ENCODE results near the gene CDH13.

Gene CDH13

GRCh38 chr16:82612263-82612662 lies 14.5 kb upstream of the CDH13 start:
- Histone ChIP-seq H4K12ac (ENCODE audit: low read depth, low read length) (no peak overlapping the region), H2BK5ac (ENCODE audit: low read depth, low read length, poor library complexity) (no peak overlapping the region), H4K91ac (ENCODE audit: low read depth, low read length) (no peak overlapping the region), H3K4ac (ENCODE audit: low read depth, low read length) (no peak overlapping the region), H2BK12ac (ENCODE audit: low read length) (no peak overlapping the region), H2BK120ac (ENCODE audit: insufficient read depth, low read length, poor library complexity) (no peak overlapping the region), H3K4me2 (ENCODE audit: low read length) (no peak overlapping the region), H3K9me3 (ENCODE audit: insufficient read depth, low read depth, low read length) (no peaks in the 10 kb centered on the region), H3K79me1 (ENCODE audit: low read length) (no peaks in the 10 kb centered on the region), H3K4me3 (ENCODE audit: low read depth, low read length) (no peak overlapping the region), H3K4me1 (ENCODE audit: control insufficient read depth in 1 of 2, insufficient read depth in 2 of 2, low read length in 2 of 2) (no peaks in the 10 kb centered on the region), H3K9ac (ENCODE audit: low read length) (no peak overlapping the region), H2AK5ac (ENCODE audit: low read length) (no peak overlapping the region), H3K79me2 (ENCODE audit: control insufficient read depth, insufficient read depth, low read length, poor library complexity) (no peaks in the 10 kb centered on the region), H3K18ac (ENCODE audit: low read length) (no peak overlapping the region), H3K27ac (ENCODE audit: low read depth, low read length) (no peak overlapping the region), H3K27me3 (ENCODE audit: insufficient read depth, low read length) (no peaks in the 10 kb centered on the region), H2AFZ (ENCODE audit: insufficient read depth, low read length, poor library complexity) (no peak overlapping the region), H3K23ac (ENCODE audit: low read length) (no peak overlapping the region), H3K36me3 (ENCODE audit: control insufficient read depth in 1 of 2, insufficient read depth in 2 of 2, low read length in 2 of 2) (no peaks in the 10 kb centered on the region), H3K14ac (ENCODE audit: low read length) (no peak overlapping the region), H4K8ac (ENCODE audit: low read depth, low read length) (no peak overlapping the region)
- WGBS (ENCODE audit: extremely low coverage, insufficient coverage, insufficient read length): no CpG with 5 or more reads among the region's 3 CpGs
- no peak for DNase-seq

GRCh38 chr16:82616356-82616755 lies 10.4 kb upstream of the CDH13 start:
- no peak overlapping the region for H3K4ac ChIP-seq (ENCODE audit: low read depth, low read length)
- no peaks in the 10 kb centered on the region for H3K79me1 ChIP-seq (ENCODE audit: low read length)
- H4K12ac ChIP-seq (ENCODE audit: low read depth, low read length): no peak overlapping the region
- no peak overlapping the region for H2BK12ac ChIP-seq (ENCODE audit: low read length)
- no peak overlapping the region for H2AFZ ChIP-seq (ENCODE audit: insufficient read depth, low read length, poor library complexity)
- no peaks in the 10 kb centered on the region for H3K4me1 ChIP-seq (ENCODE audit: control insufficient read depth in 1 of 2, insufficient read depth in 2 of 2, low read length in 2 of 2)
- no peak overlapping the region for H3K27ac ChIP-seq (ENCODE audit: low read depth, low read length)
- no peak overlapping the region for H2BK5ac ChIP-seq (ENCODE audit: low read depth, low read length, poor library complexity)
- H4K8ac ChIP-seq (ENCODE audit: low read depth, low read length): no peak overlapping the region
- no peak overlapping the region for H3K9ac ChIP-seq (ENCODE audit: low read length)
- H3K27me3 ChIP-seq (ENCODE audit: insufficient read depth, low read length): no peaks in the 10 kb centered on the region
- H3K4me2 ChIP-seq (ENCODE audit: low read length): no peak overlapping the region
- H3K4me3 ChIP-seq (ENCODE audit: low read depth, low read length): no peak overlapping the region
- H3K18ac ChIP-seq (ENCODE audit: low read length): no peak overlapping the region
- no peaks in the 10 kb centered on the region for H3K36me3 ChIP-seq (ENCODE audit: control insufficient read depth in 1 of 2, insufficient read depth in 2 of 2, low read length in 2 of 2)
- WGBS (ENCODE audit: extremely low coverage, insufficient coverage, insufficient read length): no CpG with 5 or more reads among the region's 4 CpGs
- no peak overlapping the region for H4K91ac ChIP-seq (ENCODE audit: low read depth, low read length)
- H3K79me2 ChIP-seq (ENCODE audit: control insufficient read depth, insufficient read depth, low read length, poor library complexity): no peaks in the 10 kb centered on the region
- H3K23ac ChIP-seq (ENCODE audit: low read length): no peak overlapping the region
- H2AK5ac ChIP-seq (ENCODE audit: low read length): no peak overlapping the region
- no peak overlapping the region for H3K14ac ChIP-seq (ENCODE audit: low read length)
- no peak for DNase-seq
- H2BK120ac ChIP-seq (ENCODE audit: insufficient read depth, low read length, poor library complexity): no peak overlapping the region
- no peaks in the 10 kb centered on the region for H3K9me3 ChIP-seq (ENCODE audit: insufficient read depth, low read depth, low read length)

- Histone ChIP-seq H3K4me1 (ENCODE audit: control insufficient read depth in 1 of 2, insufficient read depth in 2 of 2, low read length in 2 of 2) (peaks cover 0 to 2% of the 10 kb centered on the region in 2 experiments), H2BK5ac (ENCODE audit: low read depth, low read length, poor library complexity) (no peak overlapping the region), H3K9ac (ENCODE audit: low read length) (no peak overlapping the region), H2BK12ac (ENCODE audit: low read length) (no peak overlapping the region), H3K4ac (ENCODE audit: low read depth, low read length) (no peak overlapping the region), H3K14ac (ENCODE audit: low read length) (no peak overlapping the region), H4K12ac (ENCODE audit: low read depth, low read length) (no peak overlapping the region), H3K27ac (ENCODE audit: low read depth, low read length) (no peak overlapping the region), H3K27me3 (ENCODE audit: insufficient read depth, low read length) (peaks cover 8% of the 10 kb centered on the region), H3K79me1 (ENCODE audit: low read length) (no peaks in the 10 kb centered on the region), H3K18ac (ENCODE audit: low read length) (no peak overlapping the region), H3K4me3 (ENCODE audit: low read depth, low read length) (no peak overlapping the region), H4K8ac (ENCODE audit: low read depth, low read length) (no peak overlapping the region), H2AK5ac (ENCODE audit: low read length) (no peak overlapping the region), H3K23ac (ENCODE audit: low read length) (no peak overlapping the region), H3K4me2 (ENCODE audit: low read length) (no peak overlapping the region), H3K9me3 (ENCODE audit: insufficient read depth, low read depth, low read length) (no peaks in the 10 kb centered on the region), H2AFZ (ENCODE audit: insufficient read depth, low read length, poor library complexity) (no peak overlapping the region), H3K79me2 (ENCODE audit: control insufficient read depth, insufficient read depth, low read length, poor library complexity) (no peaks in the 10 kb centered on the region), H4K91ac (ENCODE audit: low read depth, low read length) (no peak overlapping the region), H3K36me3 (ENCODE audit: control insufficient read depth in 1 of 2, insufficient read depth in 2 of 2, low read length in 2 of 2) (no peaks in the 10 kb centered on the region), H2BK120ac (ENCODE audit: insufficient read depth, low read length, poor library complexity) (no peak overlapping the region)
- no peak for DNase-seq
- no CpG with 5 or more reads among the region's 1 CpG for WGBS (ENCODE audit: extremely low coverage, insufficient coverage, insufficient read length)
Measured at GRCh38 chr16:82621781-82622180, 5.0 kb upstream of the CDH13 start.

- peaks cover 3% of the 10 kb centered on the region for H3K79me2 ChIP-seq (ENCODE audit: control insufficient read depth, insufficient read depth, low read length, poor library complexity)
- no peak for DNase-seq
- no peak overlapping the region for H3K9ac ChIP-seq (ENCODE audit: low read length)
- H3K27me3 ChIP-seq (ENCODE audit: insufficient read depth, low read length): peaks cover 14% of the 10 kb centered on the region
- WGBS (ENCODE audit: extremely low coverage, insufficient coverage, insufficient read length): no CpG with 5 or more reads among the region's 7 CpGs
- no peak overlapping the region for H4K12ac ChIP-seq (ENCODE audit: low read depth, low read length)
- no peak overlapping the region for H4K8ac ChIP-seq (ENCODE audit: low read depth, low read length)
- H4K91ac ChIP-seq (ENCODE audit: low read depth, low read length): no peak overlapping the region
- no peak overlapping the region for H3K23ac ChIP-seq (ENCODE audit: low read length)
- H3K4ac ChIP-seq (ENCODE audit: low read depth, low read length): no peak overlapping the region
- H3K4me2 ChIP-seq (ENCODE audit: low read length): no peak overlapping the region
- no peak overlapping the region for H2BK12ac ChIP-seq (ENCODE audit: low read length)
- H3K9me3 ChIP-seq (ENCODE audit: insufficient read depth, low read depth, low read length): no peaks in the 10 kb centered on the region
- H2AK5ac ChIP-seq (ENCODE audit: low read length): no peak overlapping the region
- H3K14ac ChIP-seq (ENCODE audit: low read length): no peak overlapping the region
- no peak overlapping the region for H3K4me3 ChIP-seq (ENCODE audit: low read depth, low read length)
- peaks cover 5 to 10% of the 10 kb centered on the region in 2 experiments for H3K4me1 ChIP-seq (ENCODE audit: control insufficient read depth in 1 of 2, insufficient read depth in 2 of 2, low read length in 2 of 2)
- H3K18ac ChIP-seq (ENCODE audit: low read length): no peak overlapping the region
- H2AFZ ChIP-seq (ENCODE audit: insufficient read depth, low read length, poor library complexity): no peak overlapping the region
- H2BK5ac ChIP-seq (ENCODE audit: low read depth, low read length, poor library complexity): no peak overlapping the region
- peaks cover 8% of the 10 kb centered on the region for H3K79me1 ChIP-seq (ENCODE audit: low read length)
- H3K36me3 ChIP-seq (ENCODE audit: control insufficient read depth in 1 of 2, insufficient read depth in 2 of 2, low read length in 2 of 2): no peaks in the 10 kb centered on the region
- H2BK120ac ChIP-seq (ENCODE audit: insufficient read depth, low read length, poor library complexity): no peak overlapping the region
- H3K27ac ChIP-seq (ENCODE audit: low read depth, low read length): no peak overlapping the region
Measured at GRCh38 chr16:82623241-82623640, 3.5 kb upstream of the CDH13 start.

Data from trophoblast cell (in vitro differentiated cells and primary cell).